H1 (cell line): Measurements from ENCODE around the gene CASP8AP2.

Source experiments
- BACH1 ChIP-seq: IDR thresholded peaks from 2 replicates; pipeline ENCODE4 v1.6.1; 2012; ENCODE audit warnings: low read length, improper control_type of control experiment
- CEBPB ChIP-seq: IDR thresholded peaks from 2 replicates; pipeline ENCODE4 v1.6.1; 2012; ENCODE audit warnings: low read depth, low read length
- GABPA ChIP-seq: IDR thresholded peaks from 2 replicates; pipeline ENCODE4 v1.6.1; 2011; ENCODE audit warnings: mild to moderate bottlenecking, low read length, moderate library complexity, borderline replicate concordance; ENCODE audit not compliant: insufficient read depth
- HDAC2 ChIP-seq, 2 experiments: fragments of 300-600 bp in 1 of 2; sonication (generic) in 1 of 2; IDR thresholded peaks; 2 replicates each; pipeline ENCODE4 v1.6.1; 2011 to 2012; ENCODE audit warnings: low read depth in 2 of 2, low read length in 2 of 2, mild to moderate bottlenecking in 2 of 2, moderate library complexity in 2 of 2, borderline replicate concordance in 1 of 2, inconsistent platforms in 1 of 2
- HDAC6 ChIP-seq: IDR thresholded peaks from one replicate; pipeline ENCODE4 v1.7.1; 2012; ENCODE audit warnings: low read depth, mild to moderate bottlenecking, inconsistent platforms, low read length, moderate library complexity
- YY1 ChIP-seq: IDR thresholded peaks from 2 replicates; pipeline ENCODE4 v1.6.1; 2011; ENCODE audit warnings: low read depth, mild to moderate bottlenecking, low read length
- TF ChIP-seq, protein P1 (sequence below), 3 experiments: IDR thresholded peaks; 1 replicate in 2 of 3; 2 replicates in 1 of 3; pipeline versions ENCODE4 v1.5.1 to v1.6.1; 2011; ENCODE audit warnings: low read length in 3 of 3, mild to moderate bottlenecking in 3 of 3, inconsistent platforms in 2 of 3, low read depth in 1 of 3, moderate library complexity in 1 of 3; ENCODE audit not compliant: insufficient read depth in 1 of 3; ENCODE audit errors: control extremely low read depth in 1 of 3

DNA sequence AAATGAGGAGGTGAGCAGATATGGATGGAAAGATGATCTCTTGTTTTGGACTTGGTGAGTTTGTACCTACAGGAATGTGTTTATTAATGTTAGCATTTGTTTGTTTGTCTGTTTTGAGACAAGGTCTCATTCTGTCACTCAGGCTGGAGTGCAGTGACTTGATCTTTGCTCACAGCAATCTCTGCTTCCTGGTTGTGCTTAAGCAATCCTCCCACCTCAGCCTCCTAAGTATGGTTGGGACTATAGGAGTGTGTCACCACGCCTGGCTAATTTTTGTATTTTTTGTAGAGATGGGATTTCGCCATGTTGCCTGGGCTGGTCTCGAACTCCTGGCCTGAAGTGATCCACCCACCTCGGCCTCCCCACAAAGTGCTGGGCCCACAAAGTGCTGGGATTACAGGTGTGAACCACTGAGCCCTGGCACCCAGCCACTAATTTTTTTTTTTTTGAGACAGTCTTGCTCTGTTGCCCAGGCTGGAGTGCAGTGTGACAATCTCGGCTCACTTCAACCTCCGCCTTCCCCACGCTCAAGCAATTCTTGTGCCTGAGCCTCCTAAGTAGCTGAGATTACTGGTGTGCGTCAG, 7.1 kb downstream of the CASP8AP2 start:
- TF ChIP-seq YY1, result no peak
- no peak for TF ChIP-seq GABPA
- no peak for TF ChIP-seq HDAC2 (IDR thresholded peaks at IDR 0.05; ENCODE audit: borderline replicate concordance in 1 of 2, low read depth in 2 of 2, low read length in 2 of 2)
- no peak for TF ChIP-seq BACH1
- TF ChIP-seq HDAC6, result no peak
- TF ChIP-seq, protein P1, sequence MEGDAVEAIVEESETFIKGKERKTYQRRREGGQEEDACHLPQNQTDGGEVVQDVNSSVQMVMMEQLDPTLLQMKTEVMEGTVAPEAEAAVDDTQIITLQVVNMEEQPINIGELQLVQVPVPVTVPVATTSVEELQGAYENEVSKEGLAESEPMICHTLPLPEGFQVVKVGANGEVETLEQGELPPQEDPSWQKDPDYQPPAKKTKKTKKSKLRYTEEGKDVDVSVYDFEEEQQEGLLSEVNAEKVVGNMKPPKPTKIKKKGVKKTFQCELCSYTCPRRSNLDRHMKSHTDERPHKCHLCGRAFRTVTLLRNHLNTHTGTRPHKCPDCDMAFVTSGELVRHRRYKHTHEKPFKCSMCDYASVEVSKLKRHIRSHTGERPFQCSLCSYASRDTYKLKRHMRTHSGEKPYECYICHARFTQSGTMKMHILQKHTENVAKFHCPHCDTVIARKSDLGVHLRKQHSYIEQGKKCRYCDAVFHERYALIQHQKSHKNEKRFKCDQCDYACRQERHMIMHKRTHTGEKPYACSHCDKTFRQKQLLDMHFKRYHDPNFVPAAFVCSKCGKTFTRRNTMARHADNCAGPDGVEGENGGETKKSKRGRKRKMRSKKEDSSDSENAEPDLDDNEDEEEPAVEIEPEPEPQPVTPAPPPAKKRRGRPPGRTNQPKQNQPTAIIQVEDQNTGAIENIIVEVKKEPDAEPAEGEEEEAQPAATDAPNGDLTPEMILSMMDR (IDR thresholded peaks at IDR 0.05; ENCODE audit: control extremely low read depth in 1 of 3, insufficient read depth in 1 of 3, low read depth in 1 of 3, low read length in 3 of 3), result no peak
- TF ChIP-seq CEBPB, result no peak
